ENCODE results near the gene MCM3AP.

MCM3AP gene

GRCh38 chr21:46220275-46220810 lies 65.1 kb downstream of the MCM3AP start:
- Histone ChIP-seq H3K27ac (ENCODE audit: low read depth in 2 of 2, low read length in 2 of 2) (no peak overlapping the region), H3K9me3 (ENCODE audit: control insufficient read depth in 2 of 2, low read length in 2 of 2) (no peaks in the 10 kb centered on the region), H3K9ac (ENCODE audit: low read depth in 1 of 2, low read length in 2 of 2) (no peak overlapping the region), H3K36me3 (ENCODE audit: control insufficient read depth in 2 of 2, insufficient read depth in 2 of 2, low read length in 2 of 2) (peaks cover 25 to 40% of the 10 kb centered on the region in 2 donors), H3K27me3 (ENCODE audit: control insufficient read depth in 2 of 2, insufficient read depth in 2 of 2, low read length in 2 of 2) (no peaks in the 10 kb centered on the region), H3K4me1 (ENCODE audit: control insufficient read depth in 2 of 2, insufficient read depth in 2 of 2, low read length in 2 of 2) (no peaks in the 10 kb centered on the region), H3K4me3 (ENCODE audit: low read length in 2 of 2) (no peak overlapping the region)

- Histone ChIP-seq H3K27ac (ENCODE audit: low read depth in 2 of 2, low read length in 2 of 2) (no peak overlapping the region), H3K4me3 (ENCODE audit: low read length in 2 of 2) (no peak overlapping the region), H3K9ac (ENCODE audit: low read depth in 1 of 2, low read length in 2 of 2) (no peak overlapping the region), H3K36me3 (ENCODE audit: control insufficient read depth in 2 of 2, insufficient read depth in 2 of 2, low read length in 2 of 2) (peaks cover 25 to 40% of the 10 kb centered on the region in 2 donors), H3K9me3 (ENCODE audit: control insufficient read depth in 2 of 2, low read length in 2 of 2) (no peaks in the 10 kb centered on the region), H3K27me3 (ENCODE audit: control insufficient read depth in 2 of 2, insufficient read depth in 2 of 2, low read length in 2 of 2) (no peaks in the 10 kb centered on the region), H3K4me1 (ENCODE audit: control insufficient read depth in 2 of 2, insufficient read depth in 2 of 2, low read length in 2 of 2) (no peaks in the 10 kb centered on the region)
Measured at GRCh38 chr21:46219591-46220239, 65.7 kb downstream of the MCM3AP start.

GRCh38 chr21:46218906-46219590 lies 66.4 kb downstream of the MCM3AP start:
- Histone ChIP-seq H3K9ac (ENCODE audit: low read depth in 1 of 2, low read length in 2 of 2) (no peak overlapping the region), H3K27me3 (ENCODE audit: control insufficient read depth in 2 of 2, insufficient read depth in 2 of 2, low read length in 2 of 2) (no peaks in the 10 kb centered on the region), H3K27ac (ENCODE audit: low read depth in 2 of 2, low read length in 2 of 2) (no peak overlapping the region), H3K4me3 (ENCODE audit: low read length in 2 of 2) (no peak overlapping the region), H3K36me3 (ENCODE audit: control insufficient read depth in 2 of 2, insufficient read depth in 2 of 2, low read length in 2 of 2) (peaks cover 28 to 40% of the 10 kb centered on the region in 2 donors), H3K9me3 (ENCODE audit: control insufficient read depth in 2 of 2, low read length in 2 of 2) (no peaks in the 10 kb centered on the region), H3K4me1 (ENCODE audit: control insufficient read depth in 2 of 2, insufficient read depth in 2 of 2, low read length in 2 of 2) (no peaks in the 10 kb centered on the region)

- H3K36me3 ChIP-seq (ENCODE audit: control insufficient read depth in 2 of 2, insufficient read depth in 2 of 2, low read length in 2 of 2): peaks cover 38 to 40% of the 10 kb centered on the region in 2 donors
- H3K27ac ChIP-seq (ENCODE audit: low read depth in 2 of 2, low read length in 2 of 2): no peak overlapping the region
- H3K4me3 ChIP-seq (ENCODE audit: low read length in 2 of 2): no peak overlapping the region
- H3K9ac ChIP-seq (ENCODE audit: low read depth in 1 of 2, low read length in 2 of 2): no peak overlapping the region
- H3K4me1 ChIP-seq (ENCODE audit: control insufficient read depth in 2 of 2, insufficient read depth in 2 of 2, low read length in 2 of 2): no peaks in the 10 kb centered on the region
- H3K9me3 ChIP-seq (ENCODE audit: control insufficient read depth in 2 of 2, low read length in 2 of 2): no peaks in the 10 kb centered on the region
- H3K27me3 ChIP-seq (ENCODE audit: control insufficient read depth in 2 of 2, insufficient read depth in 2 of 2, low read length in 2 of 2): no peaks in the 10 kb centered on the region
Measured at GRCh38 chr21:46217511-46218196, 67.8 kb downstream of the MCM3AP start.

- H3K4me1 ChIP-seq (ENCODE audit: control insufficient read depth in 2 of 2, insufficient read depth in 2 of 2, low read length in 2 of 2): no peaks in the 10 kb centered on the region
- H3K4me3 ChIP-seq (ENCODE audit: low read length in 2 of 2): no peak overlapping the region
- H3K27ac ChIP-seq (ENCODE audit: low read depth in 2 of 2, low read length in 2 of 2): no peak overlapping the region
- H3K9me3 ChIP-seq (ENCODE audit: control insufficient read depth in 2 of 2, low read length in 2 of 2): no peaks in the 10 kb centered on the region
- peaks cover 29 to 32% of the 10 kb centered on the region in 2 donors for H3K36me3 ChIP-seq (ENCODE audit: control insufficient read depth in 2 of 2, insufficient read depth in 2 of 2, low read length in 2 of 2)
- no peaks in the 10 kb centered on the region for H3K27me3 ChIP-seq (ENCODE audit: control insufficient read depth in 2 of 2, insufficient read depth in 2 of 2, low read length in 2 of 2)
- H3K9ac ChIP-seq (ENCODE audit: low read depth in 1 of 2, low read length in 2 of 2): no peak overlapping the region
Measured at GRCh38 chr21:46216132-46216747, 69.2 kb downstream of the MCM3AP start.

GRCh38 chr21:46215436-46216131 lies 69.8 kb downstream of the MCM3AP start:
- Histone ChIP-seq H3K27ac (ENCODE audit: low read depth in 2 of 2, low read length in 2 of 2) (no peak overlapping the region), H3K4me3 (ENCODE audit: low read length in 2 of 2) (no peak overlapping the region), H3K4me1 (ENCODE audit: control insufficient read depth in 2 of 2, insufficient read depth in 2 of 2, low read length in 2 of 2) (no peaks in the 10 kb centered on the region), H3K27me3 (ENCODE audit: control insufficient read depth in 2 of 2, insufficient read depth in 2 of 2, low read length in 2 of 2) (no peaks in the 10 kb centered on the region), H3K36me3 (ENCODE audit: control insufficient read depth in 2 of 2, insufficient read depth in 2 of 2, low read length in 2 of 2) (peaks cover 27 to 31% of the 10 kb centered on the region in 2 donors), H3K9me3 (ENCODE audit: control insufficient read depth in 2 of 2, low read length in 2 of 2) (no peaks in the 10 kb centered on the region), H3K9ac (ENCODE audit: low read depth in 1 of 2, low read length in 2 of 2) (no peak overlapping the region)

- Histone ChIP-seq H3K27ac (ENCODE audit: low read depth in 2 of 2, low read length in 2 of 2) (no peak overlapping the region), H3K9ac (ENCODE audit: low read depth in 1 of 2, low read length in 2 of 2) (no peak overlapping the region), H3K36me3 (ENCODE audit: control insufficient read depth in 2 of 2, insufficient read depth in 2 of 2, low read length in 2 of 2) (peaks cover 25% of the 10 kb centered on the region in 2 donors), H3K4me1 (ENCODE audit: control insufficient read depth in 2 of 2, insufficient read depth in 2 of 2, low read length in 2 of 2) (no peaks in the 10 kb centered on the region), H3K27me3 (ENCODE audit: control insufficient read depth in 2 of 2, insufficient read depth in 2 of 2, low read length in 2 of 2) (no peaks in the 10 kb centered on the region), H3K9me3 (ENCODE audit: control insufficient read depth in 2 of 2, low read length in 2 of 2) (no peaks in the 10 kb centered on the region), H3K4me3 (ENCODE audit: low read length in 2 of 2) (no peak overlapping the region)
Measured at GRCh38 chr21:46214478-46215340, 70.7 kb downstream of the MCM3AP start.

GRCh38 chr21:46213620-46214286 lies 71.7 kb downstream of the MCM3AP start:
- Histone ChIP-seq H3K9ac (ENCODE audit: low read depth in 1 of 2, low read length in 2 of 2) (no peak overlapping the region), H3K27me3 (ENCODE audit: control insufficient read depth in 2 of 2, insufficient read depth in 2 of 2, low read length in 2 of 2) (no peaks in the 10 kb centered on the region), H3K36me3 (ENCODE audit: control insufficient read depth in 2 of 2, insufficient read depth in 2 of 2, low read length in 2 of 2) (peaks cover 21 to 27% of the 10 kb centered on the region in 2 donors), H3K4me3 (ENCODE audit: low read length in 2 of 2) (no peak overlapping the region), H3K4me1 (ENCODE audit: control insufficient read depth in 2 of 2, insufficient read depth in 2 of 2, low read length in 2 of 2) (no peaks in the 10 kb centered on the region), H3K9me3 (ENCODE audit: control insufficient read depth in 2 of 2, low read length in 2 of 2) (no peaks in the 10 kb centered on the region), H3K27ac (ENCODE audit: low read depth in 2 of 2, low read length in 2 of 2) (no peak overlapping the region)
